GM18517 (cell line): ENCODE results near the gene EIF4G1.

ENCODE experiments used
- ATAC-seq: cut with Tn5 transposase; IDR thresholded peaks from one replicate; pipeline ENCODE4 v1.9.1; 2021; ENCODE audit warnings: mild to moderate bottlenecking, moderate library complexity; ENCODE audit not compliant: unreplicated experiment

EIF4G1 gene

GRCh38 chr3:184300378-184300720, 14.1 kb upstream of the EIF4G1 start:
- no peak for ATAC-seq

GRCh38 chr3:184305577-184305976, 8.8 kb upstream of the EIF4G1 start:
- ATAC-seq = no peak

- no peak for ATAC-seq
Measured at GRCh38 chr3:184306341-184306972, 7.9 kb upstream of the EIF4G1 start.

GRCh38 chr3:184307915-184308314, 6.5 kb upstream of the EIF4G1 start:
- no peak for ATAC-seq

GRCh38 chr3:184308744-184309143, 5.7 kb upstream of the EIF4G1 start:
- no peak for ATAC-seq

- no peak for ATAC-seq
Measured at GRCh38 chr3:184311633-184312032, 2.8 kb upstream of the EIF4G1 start.

- peak; percentile 30 for ATAC-seq
Measured at GRCh38 chr3:184314700-184315542, 515 bp downstream of the EIF4G1 start.

- ATAC-seq = peak; percentile 3
Measured at GRCh38 chr3:184315543-184315867, 1.1 kb downstream of the EIF4G1 start.

- no peak for ATAC-seq
Measured at GRCh38 chr3:184315871-184316661, 1.7 kb downstream of the EIF4G1 start.

GRCh38 chr3:184316792-184317191, 2.4 kb downstream of the EIF4G1 start:
- ATAC-seq = no peak

- ATAC-seq = no peak
Measured at GRCh38 chr3:184317201-184317600, 2.8 kb downstream of the EIF4G1 start.

GRCh38 chr3:184320104-184320445, 5.7 kb downstream of the EIF4G1 start:
- no peak for ATAC-seq

- no peak for ATAC-seq
Measured at GRCh38 chr3:184321666-184322065, 7.3 kb downstream of the EIF4G1 start.

GRCh38 chr3:184322731-184323487, 8.5 kb downstream of the EIF4G1 start:
- ATAC-seq = no peak

GRCh38 chr3:184323696-184324095, 9.3 kb downstream of the EIF4G1 start:
- ATAC-seq = no peak

GRCh38 chr3:184325269-184325668, 10.9 kb downstream of the EIF4G1 start:
- no peak for ATAC-seq

- no peak for ATAC-seq
Measured at GRCh38 chr3:184325715-184326369, 11.4 kb downstream of the EIF4G1 start.

GRCh38 chr3:184327171-184327570, 12.8 kb downstream of the EIF4G1 start:
- ATAC-seq = no peak

GRCh38 chr3:184328516-184328915, 14.1 kb downstream of the EIF4G1 start:
- no peak for ATAC-seq

GRCh38 chr3:184332370-184333090, 18.1 kb downstream of the EIF4G1 start:
- ATAC-seq = no peak
